DMS53 (cell line): ENCODE data around the gene ATP1A4.

Experiments used
- DNase-seq: peaks from one replicate; lab custom pipeline; 2025; lab: John Stamatoyannopoulos, UW

ATP1A4 gene

GRCh38 chr1:160228431-160228830, 77.0 kb downstream of the ATP1A4 start:
- no peak for DNase-seq

- no peak for DNase-seq
Measured at GRCh38 chr1:160232911-160233310, 81.5 kb downstream of the ATP1A4 start.
